Activated gamma-delta T cell (primary cell): ENCODE results near the gene AVPR1A.
"Not testable (repeated sequence)": the region's sequence is repeated elsewhere in the genome, so short reads cannot be mapped to it uniquely, and the experiment has no call there.

ENCODE experiments used
- DNase-seq: peaks from one replicate; lab custom pipeline; 2025; lab: John Stamatoyannopoulos, UW
- total RNA-seq, 2 donors: gene quantifications; one replicate each; lab custom pipeline; 2026; lab: John Stamatoyannopoulos, UW

AVPR1A gene
- 0 to 0.04 reads per million in 2 donors for total RNA-seq

DNA sequence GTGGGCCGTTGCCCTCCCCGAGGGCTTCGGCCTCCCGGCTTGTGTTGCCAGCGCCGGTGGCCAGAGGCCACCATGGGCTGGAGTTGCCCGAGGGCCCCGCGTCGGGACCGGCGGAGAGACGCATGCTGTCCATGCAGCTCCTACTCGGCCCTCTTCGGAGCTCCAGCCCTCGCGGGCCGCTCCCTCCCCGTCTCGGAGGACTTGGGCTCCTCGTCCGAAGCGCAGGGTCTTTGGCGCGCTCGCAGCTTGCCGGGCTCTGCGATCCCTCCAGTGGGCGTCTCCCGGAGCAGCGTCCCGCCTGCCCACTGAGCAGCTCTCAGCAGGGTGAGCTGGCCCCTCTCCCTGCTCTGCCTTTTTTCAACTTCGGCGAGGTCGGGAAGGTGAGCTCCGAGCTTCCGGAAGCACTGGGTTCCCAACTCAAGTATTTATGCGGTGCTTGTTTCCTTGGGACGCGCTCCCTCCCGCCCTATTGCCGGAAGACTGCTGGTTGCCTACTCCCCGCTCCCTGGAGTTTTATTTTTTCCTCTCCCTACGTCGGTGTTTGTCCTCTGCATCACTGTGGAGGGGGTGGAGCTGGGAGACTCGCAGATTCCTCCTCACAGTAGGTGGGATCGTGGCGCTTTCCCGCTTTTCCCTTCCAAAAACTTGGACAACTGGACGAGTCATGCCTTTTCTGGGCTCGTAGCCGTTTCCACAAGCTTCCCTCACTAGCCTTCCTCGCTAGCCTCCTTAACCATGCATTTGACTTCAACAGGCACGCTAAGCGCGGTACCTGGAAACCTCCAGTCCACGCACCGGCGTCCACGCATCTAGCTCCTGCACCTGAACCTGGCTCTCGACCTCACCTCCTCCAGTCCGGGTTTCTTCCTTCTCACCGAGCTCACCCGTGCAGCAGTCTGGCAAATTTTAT is at the start of gene AVPR1A:
Gene AVPR1A (minus strand): TSS at position 489 of the 910 bp plus-strand sequence. CDS start 365 bp downstream, at position 124.
- no peak for DNase-seq

DNA sequence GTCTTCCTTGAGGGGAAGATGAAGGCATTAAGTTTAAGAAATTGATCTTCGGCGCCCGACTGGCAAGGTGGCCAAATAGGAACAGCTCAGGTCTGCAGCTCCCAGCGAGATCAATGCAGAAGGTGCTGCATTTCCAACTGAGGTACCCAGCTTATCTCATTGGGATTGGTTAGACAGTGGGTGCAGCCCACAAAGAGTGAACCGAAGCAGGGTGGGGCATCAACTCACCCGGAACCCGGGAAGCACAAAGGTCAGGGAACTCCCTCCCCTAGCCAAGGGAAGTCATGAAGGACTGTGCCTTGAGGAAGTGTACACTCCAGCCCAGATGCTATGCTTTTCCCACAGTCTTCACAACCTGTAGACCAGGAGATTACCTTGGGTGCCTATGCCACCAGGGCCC is 45.2 kb upstream of the AVPR1A start:
- DNase-seq = no peak

DNA sequence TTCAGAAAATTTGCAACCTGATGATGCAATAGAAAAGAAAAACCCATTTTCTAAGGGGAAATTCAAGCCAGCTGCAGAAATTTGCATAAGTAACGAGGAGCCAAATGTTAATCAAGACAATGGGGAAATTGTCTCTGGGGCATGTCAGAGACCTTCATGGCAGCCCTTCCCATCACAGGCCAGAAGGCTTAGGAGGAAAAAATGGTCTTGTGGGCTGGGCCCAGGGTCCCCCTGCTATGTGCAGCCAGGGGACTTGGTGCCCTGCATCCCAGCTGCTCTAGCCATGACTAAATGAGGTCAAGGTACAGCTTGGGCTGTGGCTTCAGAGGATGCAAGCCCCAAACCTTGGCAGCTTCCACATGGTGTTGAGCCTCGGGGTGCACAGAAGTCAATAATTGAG is 28.2 kb upstream of the AVPR1A start:
- DNase-seq = no peak

DNA sequence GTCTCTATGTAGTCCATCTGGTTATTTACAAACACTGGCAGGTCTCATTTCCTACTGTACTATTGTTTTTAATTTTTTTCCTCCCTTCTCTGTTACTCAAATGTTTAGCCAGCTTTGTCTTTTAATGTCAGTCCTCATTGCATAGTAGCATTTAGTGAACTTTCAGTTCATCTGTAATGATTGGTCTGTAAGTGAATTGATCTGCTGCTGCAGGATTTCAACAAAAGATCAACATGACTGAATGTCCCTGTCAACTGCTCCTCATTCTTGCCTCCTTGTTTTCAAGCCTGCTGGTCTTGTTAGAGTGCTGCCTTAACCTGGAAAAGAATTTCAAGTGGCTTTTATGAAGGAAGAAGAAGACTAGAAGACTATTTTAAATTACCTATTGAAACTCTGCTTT is 19.3 kb upstream of the AVPR1A start:
- DNase-seq = no peak

DNA sequence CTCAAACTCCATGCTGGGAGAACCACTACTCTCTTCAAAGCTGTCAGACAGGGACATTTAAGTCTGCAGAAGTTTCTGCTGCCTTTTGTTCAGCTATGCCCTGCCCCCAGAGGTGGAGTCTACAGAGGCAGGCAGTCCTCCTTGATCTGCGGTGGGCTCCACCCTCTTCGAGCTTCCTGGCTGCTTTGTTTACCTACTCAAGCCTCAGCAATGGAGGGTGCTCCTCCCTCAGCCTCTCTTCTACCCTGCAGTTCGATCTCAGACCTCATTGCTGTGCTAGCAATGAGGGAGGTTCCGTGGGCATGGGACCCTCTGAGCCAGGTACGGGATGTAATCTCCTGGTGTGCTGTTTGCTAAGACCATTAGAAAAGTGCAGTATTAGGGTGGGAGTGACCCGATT is 16.7 kb upstream of the AVPR1A start:
- not testable (repeated sequence) for DNase-seq

DNA sequence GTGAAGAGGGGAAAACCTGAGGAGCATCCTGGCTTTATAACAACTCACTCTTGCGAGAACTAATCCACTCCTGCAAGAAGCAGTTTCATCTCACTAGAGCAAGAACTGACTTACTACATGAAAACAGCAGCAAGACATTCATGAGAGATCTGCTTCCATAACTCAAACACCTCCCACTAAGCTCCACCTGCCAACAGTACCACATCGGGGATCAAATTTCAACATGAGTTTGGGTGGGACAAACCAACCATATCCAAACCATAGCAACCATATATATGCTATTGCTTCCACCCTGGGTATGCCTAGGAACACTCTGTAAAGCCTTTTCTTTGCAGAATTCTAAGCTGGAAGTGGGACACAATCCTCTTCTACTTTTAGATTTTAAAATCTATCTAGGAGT is 13.9 kb upstream of the AVPR1A start:
- no peak for DNase-seq

DNA sequence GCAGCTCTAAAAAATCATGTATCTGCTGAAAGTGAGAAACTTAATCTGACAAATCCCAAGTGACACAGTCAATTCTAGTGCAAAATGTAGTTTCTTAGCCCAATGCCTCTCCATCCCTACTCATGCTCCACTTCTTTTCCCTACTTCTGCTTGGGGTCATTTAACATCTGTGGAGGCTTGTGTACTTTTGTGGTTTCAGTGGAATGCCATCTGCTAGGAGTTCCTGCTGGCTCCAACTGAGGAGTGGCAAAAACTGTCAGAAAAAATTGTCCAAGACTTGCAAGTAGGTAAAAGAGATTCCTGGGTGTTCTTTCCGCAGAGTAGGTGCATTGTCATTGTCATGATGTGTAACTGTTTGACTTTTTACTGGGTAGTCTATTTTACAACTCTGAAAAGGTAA is 12.5 kb upstream of the AVPR1A start:
- DNase-seq = no peak

DNA sequence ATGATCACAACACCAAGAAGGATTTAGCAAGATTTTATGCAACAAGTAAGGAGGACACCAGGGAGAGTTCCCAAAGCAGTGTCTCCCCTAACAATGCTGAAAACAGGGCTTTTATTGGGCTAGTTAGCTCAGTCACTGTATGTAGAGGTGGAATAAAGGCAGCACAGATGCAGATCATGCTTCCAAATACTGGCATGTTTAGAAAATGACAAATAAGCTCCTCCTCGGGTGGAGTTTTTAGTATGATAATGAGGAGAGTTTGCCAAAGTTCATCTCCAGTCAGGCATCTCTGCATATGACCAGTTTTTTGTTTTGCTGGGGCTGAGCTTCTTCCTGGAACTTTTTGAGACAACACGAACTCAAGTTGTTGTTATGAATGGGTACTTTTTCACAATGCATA is 4.4 kb upstream of the AVPR1A start:
- DNase-seq = no peak

DNA sequence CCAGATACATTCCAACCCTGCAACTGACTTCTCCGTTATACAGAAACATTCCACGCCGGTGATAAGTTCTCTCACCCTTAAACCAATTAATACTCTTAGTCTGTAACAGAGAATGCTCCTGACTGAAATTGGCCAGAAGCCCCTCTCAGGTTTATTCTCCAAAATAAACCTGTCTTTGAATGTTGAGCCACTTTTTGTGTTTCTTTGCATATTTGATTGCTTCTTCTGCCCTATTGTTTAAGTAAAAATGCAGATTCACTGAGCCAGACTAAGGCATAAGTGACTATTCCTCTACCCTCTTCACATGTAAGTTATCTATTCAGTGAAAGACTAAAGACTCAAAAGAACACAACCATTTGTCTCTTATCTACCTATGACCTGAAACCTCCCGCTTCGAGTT is 3.6 kb upstream of the AVPR1A start:
- DNase-seq = no peak

DNA sequence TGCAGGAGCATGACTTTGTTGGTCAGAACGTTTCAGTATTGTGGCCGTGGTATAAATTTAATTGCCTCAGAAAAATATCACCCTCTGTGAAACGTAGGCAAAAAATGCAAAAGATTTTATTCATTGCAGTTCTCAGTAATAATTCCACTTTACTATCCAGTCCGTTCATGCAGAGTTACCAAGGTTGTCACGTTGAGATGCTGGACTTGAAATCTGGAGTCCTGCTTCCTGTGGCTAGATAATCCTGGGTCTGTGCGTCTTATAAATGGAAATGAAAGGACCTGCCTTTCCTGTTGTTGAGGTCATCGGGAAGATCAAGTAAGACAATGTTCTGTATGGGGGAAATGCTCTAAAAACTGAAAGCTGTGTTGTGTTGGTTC is 1.3 kb upstream of the AVPR1A start:
- DNase-seq = no peak

DNA sequence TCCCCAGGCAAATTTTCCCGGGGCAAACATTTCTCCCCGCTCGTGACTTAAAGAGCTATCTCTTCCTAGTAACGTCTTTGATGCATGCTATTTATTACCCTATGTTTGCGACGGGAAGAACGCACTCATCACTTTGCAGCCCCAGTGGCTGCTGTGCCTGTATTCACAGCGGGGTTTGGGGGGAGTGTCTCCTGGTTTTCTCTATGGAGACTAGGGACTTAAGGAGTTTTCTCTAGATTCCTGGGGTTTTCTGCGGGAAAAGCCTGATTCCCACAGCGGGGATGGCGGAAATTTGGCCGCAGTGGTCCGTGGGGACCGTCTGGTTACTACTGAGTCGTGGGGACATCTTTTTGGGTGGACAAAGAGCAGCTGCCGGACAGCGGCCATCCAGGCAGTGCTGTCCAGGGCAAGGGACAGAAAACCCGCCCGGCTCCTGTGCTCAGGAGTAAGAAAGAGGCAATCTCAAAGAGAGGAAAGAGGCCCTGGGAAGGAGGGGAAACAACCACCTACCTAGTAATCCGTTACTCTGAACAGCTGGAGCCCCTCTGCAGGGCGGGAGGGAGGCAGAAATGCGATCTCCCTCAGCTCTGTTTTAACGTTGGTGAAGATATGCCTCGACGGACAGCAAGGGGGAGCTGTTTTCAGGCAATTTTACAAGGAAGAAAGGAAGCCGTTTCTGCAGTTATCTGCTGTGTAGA is 771 bp upstream of the AVPR1A start:
- no peak for DNase-seq

DNA sequence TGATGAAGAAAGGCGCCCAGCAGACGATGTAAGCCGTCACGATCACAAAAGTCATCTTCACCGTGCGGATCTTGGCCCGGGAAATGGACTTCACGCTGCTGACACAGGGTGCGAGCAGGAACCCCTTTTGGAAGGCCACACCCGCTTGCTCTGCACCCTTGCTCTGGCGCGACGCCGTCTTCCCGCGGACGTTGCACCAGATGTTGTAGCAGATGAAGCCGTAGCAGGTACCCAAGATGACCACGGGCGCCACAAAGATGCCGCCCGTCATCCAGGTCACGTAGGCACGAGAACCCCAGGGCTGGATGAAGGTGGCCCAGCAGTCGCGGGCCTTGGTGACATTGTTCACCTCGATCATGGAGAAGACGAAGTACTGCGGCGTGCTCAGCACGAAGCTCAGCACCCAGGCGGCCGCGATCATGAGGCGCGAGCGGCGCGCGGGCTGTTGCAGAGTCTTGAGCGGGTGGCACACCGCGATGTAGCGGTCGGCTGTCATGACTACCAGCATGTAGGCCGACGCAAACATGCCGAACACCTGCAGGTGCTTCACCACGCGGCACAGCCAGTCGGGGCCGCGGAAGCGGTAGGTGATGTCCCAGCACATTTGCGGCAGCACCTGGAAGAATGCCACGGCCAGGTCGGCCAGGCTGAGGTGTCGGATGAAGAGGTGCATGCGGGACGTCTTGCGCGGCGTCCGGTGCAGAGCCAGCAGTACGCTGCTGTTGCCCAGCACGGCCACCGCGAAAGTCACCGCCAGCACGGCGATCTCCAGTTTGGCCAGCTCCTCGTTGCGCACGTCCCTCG is 890 bp downstream of the AVPR1A start:
- DNase-seq = no peak

DNA sequence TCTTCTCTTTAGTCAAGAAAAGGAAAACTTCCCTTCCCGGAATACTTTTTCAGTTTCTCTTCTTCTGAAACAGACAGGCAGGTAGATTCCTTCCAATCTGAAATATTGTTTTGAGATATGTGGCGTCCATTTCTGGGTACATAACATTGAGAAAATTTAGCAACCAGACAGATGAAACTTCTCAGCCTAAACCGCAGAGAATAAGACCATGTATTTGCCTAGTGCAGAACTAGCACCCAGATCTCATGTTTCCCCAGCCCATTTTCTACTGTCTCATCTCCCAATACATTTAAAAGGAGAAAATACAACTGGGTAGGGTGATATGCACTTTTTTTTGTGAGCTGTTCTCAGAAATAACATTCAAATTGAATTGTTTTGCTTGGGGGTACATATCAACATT is 6.4 kb downstream of the AVPR1A start:
- DNase-seq = no peak

DNA sequence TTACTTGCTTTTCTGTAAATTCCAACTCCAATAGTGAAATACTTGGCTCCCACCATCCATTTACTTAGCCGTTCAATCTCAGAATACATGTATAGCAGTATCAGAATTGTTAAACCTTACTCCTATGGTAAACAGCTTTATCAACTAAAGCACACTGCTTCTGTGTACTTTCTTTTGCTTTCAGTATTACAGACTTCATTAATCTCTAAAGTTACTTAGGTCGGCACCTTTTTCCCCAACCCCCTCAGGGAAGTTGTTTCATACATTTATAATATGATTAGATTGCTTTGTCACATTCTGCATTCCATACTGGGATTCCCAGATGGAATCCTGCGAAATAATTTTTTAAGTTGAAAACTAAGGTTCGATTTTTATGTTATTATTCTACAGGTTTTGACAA is 12.5 kb downstream of the AVPR1A start:
- no peak for DNase-seq

DNA sequence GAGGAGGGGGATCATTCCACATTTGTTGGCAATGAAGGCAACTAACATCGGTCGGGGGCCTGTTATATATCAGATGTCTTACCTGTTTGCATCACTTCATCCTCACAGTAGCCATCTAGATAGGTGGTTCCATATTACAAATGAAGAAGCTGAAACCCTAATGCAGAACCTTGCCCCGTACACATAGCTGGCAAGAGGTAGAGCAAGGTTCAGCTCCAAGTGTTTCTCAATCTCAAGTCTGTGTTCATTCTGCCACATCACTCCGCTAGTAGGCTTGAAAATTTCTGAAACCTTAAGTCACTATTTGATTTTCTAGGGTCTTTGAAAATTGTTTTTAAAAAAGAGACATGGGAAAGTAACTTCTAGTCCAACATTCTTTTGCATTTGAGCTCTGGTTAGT is 17.0 kb downstream of the AVPR1A start:
- DNase-seq = no peak

DNA sequence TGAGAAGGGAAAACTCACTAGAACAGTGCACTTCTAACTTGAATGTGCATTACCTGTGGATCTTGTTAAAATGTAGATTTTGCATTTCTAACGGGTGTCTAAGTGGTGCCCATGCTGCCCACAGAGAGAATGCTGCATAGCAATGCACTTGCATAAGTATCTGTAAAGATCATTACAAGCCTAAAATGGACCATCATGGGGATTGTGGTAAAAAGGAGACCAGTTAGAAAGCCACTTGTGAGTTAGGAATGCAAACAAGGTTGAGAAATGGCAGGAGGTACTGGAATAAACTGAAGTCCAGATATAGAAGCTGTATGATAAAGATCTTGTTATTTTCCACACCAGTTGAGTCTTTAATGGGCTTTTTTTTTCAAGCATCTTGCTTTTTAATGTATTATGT is 18.8 kb downstream of the AVPR1A start:
- DNase-seq = no peak

DNA sequence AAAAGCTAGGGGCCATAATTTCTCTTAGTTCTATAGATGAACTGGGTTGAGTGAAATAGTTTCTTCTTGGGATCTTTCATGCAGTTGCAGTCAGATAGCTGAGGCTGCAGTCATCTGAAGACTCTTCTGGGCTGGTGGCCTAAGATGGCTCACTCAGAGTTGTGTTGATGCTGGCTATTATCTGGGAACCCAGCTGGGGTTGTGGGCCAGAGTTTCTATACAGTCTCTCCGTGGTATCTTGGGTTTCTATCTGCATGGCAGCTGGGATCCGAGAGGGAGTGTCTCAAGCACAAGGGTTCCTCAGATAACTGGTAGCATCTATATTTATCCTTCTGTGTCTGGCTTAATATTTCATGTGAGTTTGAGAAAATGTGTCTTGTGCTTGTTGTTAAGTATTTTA is 21.1 kb downstream of the AVPR1A start:
- DNase-seq = no peak

DNA sequence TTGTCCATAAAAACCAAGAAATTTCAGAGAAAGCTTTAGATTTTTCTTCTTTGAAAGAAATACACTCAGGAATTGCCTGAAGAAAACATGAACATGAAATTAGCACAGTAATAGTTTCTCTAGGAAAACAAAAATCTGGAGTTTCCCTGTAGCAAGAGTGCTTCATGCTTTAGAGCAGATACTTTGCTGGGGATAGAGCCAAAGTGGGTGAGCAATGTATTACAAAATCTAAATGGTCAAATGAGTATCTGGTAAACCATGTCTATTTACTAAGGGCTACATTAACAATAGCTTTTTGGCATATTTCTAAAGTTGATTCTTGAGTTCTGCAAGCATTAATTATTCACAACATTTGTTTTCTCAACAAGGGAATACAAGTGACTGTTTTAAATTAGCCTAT is 26.2 kb downstream of the AVPR1A start:
- no peak for DNase-seq

DNA sequence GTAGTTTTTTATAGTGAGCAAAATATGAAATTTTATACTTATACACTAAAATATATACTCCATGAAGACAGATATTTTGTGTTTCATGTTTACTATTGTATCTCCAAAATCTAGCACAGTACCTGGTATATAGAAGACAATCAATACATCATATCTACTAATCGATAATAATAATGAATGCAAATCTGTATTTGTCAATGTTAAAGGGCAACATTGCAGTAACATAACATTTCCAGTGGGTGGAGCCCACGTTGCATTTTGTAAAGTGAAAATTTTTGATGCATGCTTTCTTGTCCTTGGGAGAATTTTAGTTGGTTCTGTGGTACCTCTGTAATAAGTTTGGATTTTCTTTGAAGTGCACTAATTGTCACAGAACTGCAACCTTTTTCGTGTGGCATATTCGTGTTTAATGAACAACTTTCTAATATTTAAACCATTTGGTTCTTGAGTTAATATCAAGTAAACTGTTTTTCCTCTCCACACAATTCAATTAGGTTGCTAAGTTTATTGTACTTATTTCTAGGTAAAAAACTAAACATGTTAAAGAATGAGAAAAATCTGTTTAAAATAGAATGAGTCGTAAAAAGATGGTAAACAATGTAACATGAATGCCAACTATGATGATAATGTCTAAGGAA is 47.4 kb downstream of the AVPR1A start:
- DNase-seq = no peak

DNA sequence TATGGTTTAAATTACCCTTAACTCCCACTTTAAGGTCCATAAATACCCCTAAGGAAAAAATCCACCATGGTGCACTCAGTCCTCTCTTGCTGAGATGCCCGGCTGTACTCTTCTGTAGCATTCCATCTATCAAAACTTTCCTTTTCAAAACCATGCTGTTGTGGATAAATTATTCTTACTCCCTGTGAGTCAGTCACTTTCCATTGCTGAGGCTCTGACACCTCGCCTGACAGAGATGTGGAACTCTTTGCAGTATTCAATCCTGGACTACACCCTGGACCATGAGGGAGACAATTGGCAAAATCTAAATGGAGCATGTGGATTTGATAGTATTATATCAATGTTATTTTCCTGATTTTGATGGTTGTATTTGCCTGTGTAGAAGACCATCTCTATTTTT is 49.1 kb downstream of the AVPR1A start:
- DNase-seq = no peak

DNA sequence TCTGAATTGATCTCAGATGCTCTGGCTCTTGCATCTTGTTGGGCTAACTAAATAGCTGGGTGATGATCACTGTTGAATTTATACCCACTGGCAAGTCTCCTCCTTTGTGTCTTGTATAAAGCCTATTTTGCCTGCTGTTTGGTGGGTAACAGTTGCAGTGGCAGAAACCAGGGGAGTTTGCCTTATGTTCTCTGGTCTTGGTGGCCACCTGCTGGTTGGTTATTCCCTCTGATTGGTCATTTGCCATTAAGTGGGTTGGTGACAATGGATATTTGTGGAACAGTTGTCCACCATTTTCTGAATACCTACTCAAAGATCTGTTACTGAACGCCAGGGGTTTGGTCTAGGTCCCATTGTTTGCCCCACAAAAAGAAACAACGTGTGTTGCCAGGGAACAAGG is 52.1 kb downstream of the AVPR1A start:
- no peak for DNase-seq

DNA sequence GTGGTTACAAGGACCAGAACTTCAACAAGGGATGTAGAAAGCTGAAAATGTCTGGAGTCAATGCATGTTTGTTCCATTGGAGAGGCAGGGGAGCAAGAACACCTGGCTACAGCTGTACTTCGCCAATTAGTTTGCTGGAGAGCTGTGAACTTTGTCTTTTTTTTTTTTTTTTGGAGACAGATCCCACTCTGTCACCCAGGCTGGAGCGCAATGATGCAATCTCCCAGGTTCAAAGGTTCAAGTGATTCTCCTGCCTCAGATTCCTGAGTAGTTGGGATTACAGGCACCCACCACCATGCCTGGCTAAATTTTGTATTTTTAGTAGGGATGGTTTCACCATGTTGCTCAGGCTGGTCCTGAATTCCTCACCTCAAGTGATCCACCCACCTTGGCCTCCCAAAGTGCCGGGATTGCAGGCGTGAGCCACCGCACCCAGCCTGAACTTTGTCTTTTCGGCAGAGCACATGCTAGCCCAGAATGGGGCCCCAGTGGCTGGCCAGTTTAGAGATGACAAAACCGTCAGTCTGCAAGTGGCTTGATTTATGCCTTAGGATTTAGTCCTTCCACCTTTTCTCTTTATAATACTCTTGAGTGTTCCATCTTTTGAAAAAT is 55.5 kb downstream of the AVPR1A start:
- DNase-seq = no peak
